Measurements from ENCODE around the gene SETBP1.

Gene SETBP1

DNA sequence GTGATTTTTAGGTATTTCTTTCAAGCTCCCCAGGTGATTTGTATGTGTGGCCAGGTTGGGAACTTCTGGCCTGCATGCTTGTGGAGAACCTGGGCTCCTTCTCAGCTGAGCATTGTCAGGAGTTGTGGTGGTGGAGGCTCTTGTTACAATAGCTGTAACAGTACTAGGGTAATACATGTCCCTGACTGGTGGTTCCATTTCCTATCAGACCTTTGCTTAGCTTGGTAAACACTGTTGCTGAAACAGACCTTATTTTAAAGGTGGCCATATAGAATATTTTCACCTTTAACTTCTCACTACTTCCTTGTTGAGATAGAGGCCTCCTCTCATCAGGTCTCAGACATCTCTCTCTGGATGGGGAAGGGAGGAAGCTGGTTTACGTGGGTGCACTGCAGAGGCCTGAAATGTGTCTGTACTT is 79.2 kb downstream of the SETBP1 start:
- no peak for DNase-seq (ENCODE audit: low read depth, low spot score)

DNA sequence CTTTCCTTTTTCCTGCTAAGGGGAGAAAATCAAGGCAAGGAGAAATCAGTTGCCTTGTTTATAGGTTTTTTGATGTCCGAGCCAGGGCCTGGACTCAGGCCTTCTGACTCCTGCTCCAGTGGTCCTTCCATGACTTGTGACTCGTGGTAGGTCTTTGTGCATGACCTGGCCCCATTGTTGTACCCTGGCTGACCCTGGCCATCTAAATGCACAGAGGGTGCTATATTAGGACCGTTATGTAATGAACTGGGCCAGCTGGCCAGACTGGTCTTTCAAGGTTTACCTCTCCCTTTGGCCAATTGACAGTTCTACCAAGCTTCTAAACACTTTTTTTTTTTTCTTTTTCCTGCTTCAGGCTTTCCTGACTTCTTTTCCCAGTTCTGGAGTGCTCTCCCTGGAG is 81.1 kb downstream of the SETBP1 start:
- no peak for DNase-seq (ENCODE audit: low read depth, low spot score)

DNA sequence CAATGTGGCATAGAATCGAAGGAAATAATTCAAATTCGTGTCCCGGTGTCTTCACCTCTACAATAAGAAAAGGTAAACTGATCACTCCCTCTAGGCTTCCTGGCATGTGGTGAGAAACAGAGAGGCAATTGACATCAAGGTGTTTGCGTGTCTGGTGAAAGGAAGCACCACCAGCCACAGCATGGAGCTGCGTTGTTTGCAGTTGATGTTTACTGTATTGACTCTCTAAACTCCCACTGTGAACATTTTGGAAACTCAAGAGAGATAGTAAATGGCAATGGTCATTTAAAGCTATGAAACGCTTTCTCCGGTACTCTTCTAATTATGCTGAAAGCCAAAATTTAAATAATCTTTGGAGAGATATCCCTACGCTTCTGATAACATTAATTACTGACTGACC is 82.6 kb downstream of the SETBP1 start:
- DNase-seq (ENCODE audit: low read depth, low spot score), result no peak

DNA sequence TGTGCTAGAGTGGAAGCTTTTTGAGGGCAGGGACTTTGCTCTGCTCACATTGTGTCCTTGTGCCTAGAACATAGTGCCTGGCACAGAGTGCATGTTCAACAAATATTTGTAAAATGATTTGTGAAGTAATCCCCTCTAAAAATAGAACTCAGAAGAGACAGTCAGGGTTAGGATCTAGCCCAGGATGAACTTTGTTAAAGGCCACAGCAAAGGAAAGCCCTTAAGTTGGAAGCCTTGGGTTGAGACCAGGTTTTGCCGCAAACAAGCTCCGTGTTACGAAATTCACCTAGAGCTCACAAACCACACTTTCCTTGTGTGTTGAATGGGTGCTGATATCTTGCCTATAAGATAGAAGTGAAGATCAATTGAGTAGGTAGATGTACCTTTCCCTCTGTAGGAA is 84.2 kb downstream of the SETBP1 start:
- no peak for DNase-seq (ENCODE audit: low read depth, low spot score)

DNA sequence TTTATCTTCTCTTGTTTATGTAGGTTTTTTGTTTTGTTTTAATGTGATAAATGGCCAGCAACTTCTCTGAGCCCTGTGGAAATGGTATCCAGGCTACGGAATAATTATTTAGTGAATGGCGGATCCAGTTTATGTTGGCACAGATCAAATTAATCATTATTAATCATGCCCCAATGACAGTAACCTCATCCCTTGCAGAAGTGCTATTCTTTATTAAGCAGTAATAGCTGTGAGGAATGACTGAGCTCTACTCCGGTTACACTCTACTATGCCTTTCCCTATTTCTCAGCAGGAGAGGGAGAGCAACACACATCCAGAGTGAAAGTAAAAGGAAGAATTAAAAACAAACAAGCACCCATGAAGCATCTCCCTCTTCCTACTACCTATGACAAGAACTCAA is 84.8 kb downstream of the SETBP1 start:
- no peak for DNase-seq (ENCODE audit: low read depth, low spot score)

DNA sequence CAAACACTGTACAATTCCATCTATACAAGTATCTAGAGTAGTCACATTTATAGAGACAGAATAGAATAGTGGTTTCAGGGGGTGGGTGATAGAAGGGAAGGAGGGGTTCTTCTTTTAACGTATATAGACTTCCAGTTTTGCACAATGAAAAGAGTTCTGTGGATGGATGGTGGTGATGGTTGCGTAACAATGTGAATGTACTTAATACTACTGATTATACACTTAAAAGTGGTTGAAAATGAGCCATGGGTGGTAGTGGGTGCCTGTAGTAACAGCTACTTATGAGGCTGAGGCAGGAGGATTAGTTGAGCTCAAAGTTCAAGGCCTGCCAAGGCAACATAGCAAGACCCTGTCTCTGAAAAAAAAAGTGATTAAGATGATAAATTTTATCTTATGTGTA is 85.8 kb downstream of the SETBP1 start:
- no peak for DNase-seq (ENCODE audit: low read depth, low spot score)

DNA sequence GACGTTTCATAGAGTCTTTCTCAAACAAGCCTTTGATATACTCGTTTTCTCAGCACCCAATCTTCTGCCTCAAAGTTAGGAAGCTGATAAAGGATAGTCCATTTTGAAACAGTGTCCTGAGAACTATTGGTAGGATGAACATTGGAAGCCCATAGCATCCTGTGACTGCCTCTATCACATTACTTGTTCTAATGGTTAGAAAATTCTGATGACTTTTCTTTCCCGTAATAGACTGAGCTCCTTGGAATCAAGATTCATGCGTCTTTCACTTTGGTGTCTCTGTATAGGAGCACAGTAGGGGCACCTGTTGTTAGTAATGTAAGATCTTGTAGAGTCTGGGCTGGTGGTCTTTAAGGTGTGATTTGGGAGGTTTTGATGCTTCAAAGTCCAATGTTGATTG is 87.1 kb downstream of the SETBP1 start:
- DNase-seq (ENCODE audit: low read depth, low spot score), result no peak

DNA sequence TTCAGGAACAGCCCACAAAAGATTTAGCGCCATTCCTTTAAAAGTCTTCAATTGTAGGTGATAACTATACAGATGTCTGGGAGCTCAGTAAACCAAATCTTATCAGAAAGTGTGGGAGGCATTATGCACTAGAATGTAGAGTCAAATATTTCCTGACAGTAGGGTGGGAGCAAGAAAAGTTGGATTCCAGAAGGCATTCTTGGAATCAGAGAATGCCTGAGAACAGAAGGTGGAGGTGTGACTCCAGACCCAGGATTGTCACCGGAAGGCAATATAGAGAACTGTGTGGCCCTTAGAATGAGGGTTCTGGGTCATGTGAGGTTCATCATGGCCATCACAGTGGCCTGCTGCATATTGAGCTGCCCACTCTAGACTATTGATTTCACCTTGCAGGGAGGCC is 90.0 kb downstream of the SETBP1 start:
- no peak for DNase-seq (ENCODE audit: low read depth, low spot score)

DNA sequence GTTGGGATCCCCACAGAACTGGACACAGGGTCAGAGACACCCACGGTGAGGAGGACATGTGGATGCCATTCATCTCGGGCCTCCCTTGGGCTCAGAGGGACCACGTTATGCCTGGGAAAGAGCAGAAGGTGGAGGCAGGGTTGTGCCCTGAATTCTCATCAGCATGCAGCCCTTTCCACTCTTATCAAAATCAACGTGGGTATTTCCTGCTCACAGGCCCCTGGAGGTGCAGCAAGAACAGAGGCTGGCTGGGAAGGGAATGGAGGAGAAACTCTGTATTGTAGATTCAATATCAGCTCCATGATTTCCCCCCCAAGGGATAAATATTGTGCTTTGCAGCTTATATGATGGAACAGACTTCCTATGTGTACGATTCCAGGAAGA is 90.9 kb downstream of the SETBP1 start:
- no peak for DNase-seq (ENCODE audit: low read depth, low spot score)

DNA sequence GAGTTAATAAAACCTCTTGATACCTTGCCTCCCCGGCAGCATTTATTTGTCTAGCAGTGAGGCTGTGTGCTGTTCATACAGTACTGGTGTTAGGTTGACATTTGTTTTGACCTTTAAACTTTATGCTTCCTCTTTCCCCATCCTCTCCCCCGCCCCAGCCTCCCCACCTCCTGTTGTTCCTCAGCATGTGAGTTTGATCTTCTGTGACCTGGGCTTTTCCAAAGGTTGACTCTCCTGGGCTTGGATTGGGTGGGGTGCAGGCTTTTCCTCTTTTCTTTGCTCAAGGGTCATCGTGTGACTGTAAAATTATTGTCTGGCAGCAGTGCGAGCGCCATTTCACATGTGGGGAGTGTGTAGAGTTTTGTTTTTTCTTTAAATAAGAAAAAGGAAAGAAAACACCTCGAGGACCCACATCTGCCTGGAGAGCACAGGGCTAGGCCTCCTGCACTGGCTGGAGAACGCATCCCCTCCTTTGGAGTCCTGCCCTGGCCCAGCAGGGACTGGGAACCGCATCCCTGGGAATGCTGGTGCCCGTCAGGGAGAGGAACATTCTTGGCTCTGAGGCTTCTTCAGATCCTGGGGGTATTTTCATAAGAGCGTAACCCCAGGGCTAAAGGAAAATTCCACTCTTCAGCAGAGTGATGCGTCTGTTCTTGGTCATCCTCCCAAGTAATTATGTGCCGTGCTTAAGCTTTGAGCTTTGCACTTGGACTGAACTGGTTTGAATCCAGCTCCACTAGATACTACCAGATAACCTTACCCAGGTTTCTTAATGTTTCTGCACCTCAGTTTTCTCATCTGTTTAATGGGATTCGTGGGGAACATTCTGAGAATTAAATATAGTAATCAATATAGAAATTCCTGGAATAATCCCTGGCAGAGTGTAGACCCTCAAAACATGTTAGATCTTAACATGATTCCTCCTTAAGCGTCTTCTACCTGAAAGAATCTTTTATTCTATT is 91.5 kb downstream of the SETBP1 start:
- no peak for DNase-seq (ENCODE audit: low read depth, low spot score)

DNA sequence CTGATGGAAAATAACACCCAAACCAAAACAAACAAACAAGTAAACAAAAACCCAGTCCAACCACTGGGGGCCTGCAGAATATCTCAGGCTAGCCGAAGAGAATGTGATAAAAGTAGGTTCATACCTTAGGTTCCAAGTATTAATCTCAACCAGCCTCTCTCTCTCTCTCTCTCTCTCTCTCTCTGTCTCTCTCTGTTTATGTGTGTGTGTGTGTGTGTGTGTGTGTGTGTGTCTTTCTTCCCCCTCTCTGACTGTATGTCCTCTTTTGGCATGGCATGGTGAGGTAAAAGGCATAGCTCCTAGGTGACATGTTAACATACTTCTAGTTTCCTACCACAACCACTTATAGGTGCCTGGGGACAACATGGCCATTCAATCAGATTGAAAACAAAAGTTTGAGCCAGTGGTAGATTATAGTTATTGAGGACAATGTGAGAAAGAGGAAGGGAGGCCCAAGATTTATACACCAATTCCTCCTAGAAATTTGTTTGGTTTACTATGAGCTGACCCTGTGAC is 93.0 kb downstream of the SETBP1 start:
- DNase-seq (ENCODE audit: low read depth, low spot score), result no peak

DNA sequence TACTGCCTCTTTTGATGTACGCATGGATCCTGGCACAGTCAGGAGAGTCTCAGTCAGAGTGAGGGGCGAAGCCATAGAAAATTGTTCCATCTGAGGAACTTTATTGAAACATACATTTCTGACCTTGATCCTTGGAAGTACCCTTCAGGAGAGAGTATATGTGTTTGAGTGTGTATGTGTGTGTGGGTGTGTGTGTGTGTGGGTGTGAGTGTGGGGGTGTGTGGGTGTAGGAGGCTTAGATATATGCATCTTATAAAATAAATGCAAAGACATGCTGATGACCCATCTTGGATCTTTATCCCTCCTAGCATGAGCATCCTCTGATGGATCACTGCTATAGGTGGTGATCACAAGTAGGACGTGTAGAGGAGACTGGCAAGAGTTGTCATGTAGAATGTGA is 93.5 kb downstream of the SETBP1 start:
- no peak for DNase-seq (ENCODE audit: low read depth, low spot score)

DNA sequence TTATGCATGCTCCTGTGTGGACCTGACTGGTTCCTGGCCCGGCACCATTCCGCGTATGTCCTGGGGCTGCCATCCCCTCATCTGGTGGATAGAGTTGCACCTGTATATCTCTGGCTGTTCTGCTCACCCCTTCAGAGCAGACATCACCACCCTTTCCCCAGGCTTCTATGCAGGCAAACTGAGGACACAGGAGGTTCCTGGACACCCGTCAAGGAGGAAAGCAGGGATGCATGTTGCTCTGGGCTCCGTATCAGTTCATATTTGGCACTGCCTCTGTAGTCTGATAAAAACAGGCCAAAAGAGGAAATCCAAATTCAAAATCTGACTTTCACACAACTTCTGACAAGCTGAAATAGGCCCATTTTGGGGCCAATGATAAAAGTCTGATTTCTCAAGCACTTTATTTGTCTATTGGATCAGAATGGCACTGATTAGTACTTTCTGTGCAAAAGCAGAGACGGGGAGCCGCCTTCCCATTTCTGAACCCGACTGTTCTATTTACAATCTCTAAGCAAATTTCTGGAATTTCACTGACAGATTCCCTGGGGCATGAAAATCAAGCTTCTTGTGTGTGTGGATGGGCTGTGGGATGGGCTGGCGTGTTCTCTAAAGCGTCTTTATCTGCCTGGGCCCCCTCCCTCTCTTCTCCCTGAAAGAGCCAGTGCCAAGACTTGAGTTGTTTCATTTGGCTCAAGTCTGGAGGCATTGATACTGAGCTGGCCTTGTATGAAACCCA is 96.9 kb downstream of the SETBP1 start:
- DNase-seq (ENCODE audit: low read depth, low spot score), result no peak

DNA sequence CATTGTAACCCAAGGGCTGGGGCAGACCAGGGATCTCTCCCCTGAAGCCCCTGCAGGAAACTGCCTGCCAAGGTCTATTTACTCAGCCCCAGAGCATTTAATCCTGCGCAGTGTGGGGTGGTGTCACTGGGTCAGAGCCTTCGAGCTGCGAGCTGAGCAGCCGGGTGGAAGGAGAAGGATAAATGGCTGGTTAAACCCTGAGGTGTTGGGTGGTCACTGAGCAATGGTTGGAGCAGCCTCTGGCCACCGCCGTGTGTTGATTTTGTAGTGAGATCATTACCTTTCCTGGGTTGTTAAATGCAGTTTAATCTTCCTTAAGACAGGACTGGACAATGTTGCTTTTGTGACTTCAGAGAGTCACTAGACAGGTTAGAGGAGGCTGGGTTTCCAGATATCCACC is 98.1 kb downstream of the SETBP1 start:
- DNase-seq (ENCODE audit: low read depth, low spot score), result no peak

DNA sequence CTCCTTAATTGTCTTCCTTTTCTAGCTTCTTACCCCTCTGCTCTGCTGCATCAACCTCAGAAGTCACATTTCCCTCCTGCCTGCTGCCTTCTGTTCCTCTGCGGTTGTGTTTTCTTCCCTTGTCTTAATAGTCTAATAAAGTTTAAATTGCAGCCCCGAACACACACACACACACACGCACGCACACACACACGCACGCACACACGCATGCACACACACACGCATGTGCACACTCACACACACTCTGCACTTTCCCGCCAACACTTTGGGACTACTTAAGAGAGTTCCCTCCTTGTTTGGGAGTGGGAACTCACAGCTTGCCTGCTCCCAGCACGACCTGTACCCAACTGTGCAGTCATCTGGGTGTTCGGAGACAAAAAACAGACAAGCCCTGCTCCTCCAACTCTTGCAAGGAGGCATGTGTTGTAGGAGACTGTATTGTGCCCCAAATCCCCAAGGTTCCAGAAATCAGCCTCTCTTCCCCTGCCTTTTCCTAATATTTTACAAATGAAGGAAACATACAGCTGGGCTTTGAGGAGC is 99.1 kb downstream of the SETBP1 start:
- no peak for DNase-seq (ENCODE audit: low read depth, low spot score)

DNA sequence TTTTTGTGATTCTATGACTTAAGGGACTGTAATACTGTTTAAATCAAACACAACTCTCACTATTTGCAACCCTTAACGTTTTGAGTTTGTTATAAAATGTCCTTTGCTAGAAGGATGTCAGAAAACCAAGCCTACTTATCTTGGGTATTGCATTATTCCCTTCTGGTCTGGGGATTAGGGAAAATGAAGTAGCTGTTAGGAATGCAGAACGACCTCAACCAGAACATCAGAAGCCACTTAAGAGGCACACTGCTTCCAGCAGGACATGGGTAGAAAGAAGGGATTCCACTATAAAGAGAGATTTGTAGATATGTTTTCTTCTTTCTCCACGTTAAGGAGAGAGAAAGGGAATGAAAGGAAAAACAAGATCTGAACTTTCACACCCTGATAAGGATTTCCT is 101.2 kb downstream of the SETBP1 start:
- DNase-seq (ENCODE audit: low read depth, low spot score), result no peak

DNA sequence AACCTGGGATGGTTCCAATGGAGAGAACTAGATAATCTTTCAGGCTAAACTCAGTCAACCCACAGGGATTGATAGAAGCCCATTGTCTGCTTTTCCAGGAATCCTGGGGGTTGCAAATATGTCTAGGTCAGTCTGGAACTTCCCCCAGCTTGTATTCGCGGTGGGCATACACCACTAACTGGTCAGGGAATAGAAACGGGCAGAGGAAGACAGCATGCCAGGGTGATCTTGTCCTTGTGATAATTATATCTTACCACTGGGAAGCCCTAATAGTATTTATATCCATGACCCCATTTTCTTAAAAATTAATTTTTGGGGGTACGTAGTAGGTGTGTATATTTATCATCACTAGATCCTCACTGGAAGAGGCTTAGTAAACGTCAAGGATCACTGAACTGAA is 101.9 kb downstream of the SETBP1 start:
- no peak for DNase-seq (ENCODE audit: low read depth, low spot score)

DNA sequence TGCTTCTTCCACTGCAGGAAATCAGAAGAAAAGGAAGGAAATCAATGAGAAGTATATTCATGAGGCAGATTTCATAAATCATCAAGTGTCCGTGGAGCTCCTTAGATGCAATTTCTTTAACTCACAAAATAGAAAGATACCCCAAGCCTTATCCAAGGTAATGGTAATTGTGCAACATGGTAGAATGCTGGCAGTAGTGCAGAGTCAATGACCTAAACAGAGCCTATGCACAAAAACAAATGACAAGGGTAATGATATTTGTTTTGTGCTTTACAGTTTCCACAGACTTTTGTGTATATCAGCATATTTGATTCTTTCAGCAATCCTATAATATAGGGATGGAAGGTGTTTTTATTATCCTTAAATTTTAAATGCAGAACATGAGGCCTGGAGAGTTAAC is 102.7 kb downstream of the SETBP1 start:
- DNase-seq (ENCODE audit: low read depth, low spot score), result no peak

DNA sequence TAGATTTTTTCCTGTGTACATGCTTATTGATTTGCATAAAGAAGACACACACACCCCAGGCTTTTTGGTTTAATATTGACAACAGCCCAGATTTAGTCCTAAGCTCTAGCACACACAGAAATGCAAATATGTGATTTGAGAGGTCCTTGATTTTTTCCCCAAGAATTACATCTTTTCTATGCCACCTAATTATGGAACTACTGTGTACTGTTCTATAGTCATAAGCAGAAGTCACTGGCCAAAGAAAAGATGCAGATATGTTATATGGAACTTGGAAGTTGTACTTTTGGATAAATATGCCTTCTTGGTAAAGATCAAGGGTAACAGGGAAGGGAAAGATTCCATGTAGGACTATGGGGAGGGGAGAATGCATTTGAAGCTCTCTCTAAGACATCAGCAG is 105.6 kb downstream of the SETBP1 start:
- no peak for DNase-seq (ENCODE audit: low read depth, low spot score)

DNA sequence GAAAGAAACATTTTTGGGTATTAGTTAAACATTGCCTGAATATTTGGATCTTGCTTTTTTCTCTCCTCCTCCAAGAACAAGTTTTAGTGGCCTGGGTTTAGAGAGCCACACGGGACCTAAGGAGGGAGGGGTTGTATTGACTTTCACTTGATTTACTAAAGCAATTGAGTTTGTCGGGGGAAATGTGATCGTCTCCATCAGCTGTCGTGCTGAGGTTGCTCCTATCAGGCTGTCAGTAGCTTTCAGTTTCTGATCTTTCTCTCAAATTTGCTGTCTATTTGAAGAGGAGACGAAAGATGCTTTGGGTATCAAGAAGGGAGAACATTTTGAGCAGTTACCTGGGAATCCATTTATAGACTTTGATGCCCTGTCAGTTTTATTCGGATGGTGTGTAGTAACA is 106.0 kb downstream of the SETBP1 start:
- no peak for DNase-seq (ENCODE audit: low read depth, low spot score)

DNA sequence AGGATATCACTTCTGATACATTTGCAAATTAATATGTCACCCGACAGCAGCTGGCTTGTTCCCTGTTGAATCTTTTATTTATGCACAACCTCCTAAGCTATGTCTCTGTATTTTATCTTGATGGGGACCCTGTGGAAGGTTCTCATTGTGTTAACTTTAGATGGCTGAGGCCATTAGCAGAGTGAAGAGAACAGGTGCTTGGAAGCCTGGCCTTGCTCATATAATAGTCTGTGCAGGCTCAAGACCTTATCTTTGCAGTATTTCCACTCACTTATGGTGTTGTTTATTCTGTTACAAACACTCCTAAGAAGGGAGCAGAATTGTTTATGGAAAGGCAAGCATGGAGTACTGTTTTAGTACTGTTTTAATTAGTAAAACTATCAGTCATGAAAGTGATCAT is 107.6 kb downstream of the SETBP1 start:
- DNase-seq (ENCODE audit: low read depth, low spot score), result no peak

DNA sequence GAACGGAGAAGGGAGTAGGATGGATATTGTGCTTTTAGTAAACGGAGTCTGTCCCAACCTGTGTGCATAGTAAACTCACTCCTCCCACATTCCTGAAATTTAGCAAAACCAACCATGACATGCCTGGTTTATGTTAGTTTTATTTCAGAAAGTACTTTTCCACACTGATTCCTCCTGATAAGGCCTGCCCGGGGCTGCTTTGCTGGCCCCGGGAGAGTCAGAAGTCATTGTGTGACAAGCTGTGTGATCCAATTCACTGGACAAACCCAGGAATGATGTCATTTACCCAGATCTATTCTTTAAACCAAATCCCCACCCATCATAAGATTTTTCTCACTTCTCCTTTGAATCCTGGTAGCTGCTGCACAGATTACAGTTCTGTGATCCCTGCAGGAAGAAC is 109.0 kb downstream of the SETBP1 start:
- no peak for DNase-seq (ENCODE audit: low read depth, low spot score)

DNA sequence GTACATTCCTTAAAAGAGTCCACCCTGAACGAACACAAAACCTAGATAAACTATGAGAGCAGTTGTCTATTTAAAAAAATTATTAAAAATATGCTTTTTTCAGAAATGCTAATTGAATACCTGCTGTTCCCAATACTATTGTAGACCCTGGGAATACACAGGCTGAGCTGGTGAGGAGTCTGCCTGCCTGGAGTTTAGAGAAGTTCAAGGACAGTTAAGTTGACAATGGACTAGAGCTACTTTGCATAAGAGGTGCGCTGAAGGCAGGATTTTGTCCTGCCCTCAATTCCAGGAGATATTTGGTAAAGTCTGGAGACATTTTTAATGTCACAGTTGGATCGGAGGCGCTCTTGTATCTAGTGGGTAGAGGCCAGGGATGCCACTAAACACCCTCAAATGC is 110.2 kb downstream of the SETBP1 start:
- no peak for DNase-seq (ENCODE audit: low read depth, low spot score)

Measured in iPS DF 19.7 (cell line).